IPS DF 6.9 (cell line): ENCODE data around the gene NPIPA5.
"Not testable (repeated sequence)": the region's sequence is repeated elsewhere in the genome, so short reads cannot be mapped to it uniquely, and the experiment has no call there.

Experiments
- DNase-seq: peaks from one replicate; pipeline ENCODE4 v3.0.0-alpha.2; 2013; ENCODE audit warnings: low read depth, low spot score
- H3K27ac ChIP-seq: one replicate; pipeline ENCODE4 v1.5.1; 2013; ENCODE audit warnings: low read length, control low read depth
- H3K27me3 ChIP-seq: 2 replicates; pipeline ENCODE4 v1.6.1; 2013; ENCODE audit warnings: mild to moderate bottlenecking, low read length; ENCODE audit not compliant: control insufficient read depth, insufficient read depth
- H3K36me3 ChIP-seq: 2 replicates; pipeline ENCODE4 v1.6.1; 2013; ENCODE audit warnings: low read length; ENCODE audit not compliant: control insufficient read depth, insufficient read depth
- H3K4me1 ChIP-seq: 2 replicates; pipeline ENCODE4 v1.6.1; 2013; ENCODE audit warnings: low read length; ENCODE audit not compliant: control insufficient read depth, insufficient read depth
- H3K4me3 ChIP-seq: 2 replicates; pipeline ENCODE4 v1.5.1; 2013; ENCODE audit warnings: mild to moderate bottlenecking, low read length
- H3K9me3 ChIP-seq: 2 replicates; pipeline ENCODE4 v1.6.1; 2013; ENCODE audit warnings: low read length, inconsistent platforms; ENCODE audit not compliant: control insufficient read depth, insufficient read depth
- WGBS: extraction: QIAGEN DNeasy Blood & Tissue Kit; methylation state at CpG from one replicate; pipeline ENCODE4 v1.1.7; 2013; ENCODE audit warnings: mixed read lengths, missing lambda C conversion rate; ENCODE audit not compliant: insufficient read length, insufficient coverage; 5-methylcytosine and 5-hydroxymethylcytosine counted together

The NPIPA5 gene

GRCh38 chr16:15338986-15339385 lies 39.1 kb downstream of the NPIPA5 start:
- not testable (repeated sequence) for H3K4me1 ChIP-seq, H3K4me3 ChIP-seq, H3K36me3 ChIP-seq, H3K27ac ChIP-seq, DNase-seq, H3K9me3 ChIP-seq, H3K27me3 ChIP-seq
- WGBS: no CpG with 5 or more reads among the region's 5 CpGs

- not testable (repeated sequence) for H3K36me3 ChIP-seq, H3K27ac ChIP-seq, H3K4me3 ChIP-seq, DNase-seq, H3K9me3 ChIP-seq, H3K4me1 ChIP-seq, H3K27me3 ChIP-seq
- WGBS: no CpG with 5 or more reads among the region's 7 CpGs
Observed at GRCh38 chr16:15337974-15338605, 40.0 kb downstream of the NPIPA5 start.

- not testable (repeated sequence) for H3K36me3 ChIP-seq, H3K27ac ChIP-seq, H3K4me3 ChIP-seq, H3K4me1 ChIP-seq, H3K27me3 ChIP-seq, DNase-seq, H3K9me3 ChIP-seq
- WGBS: no CpG with 5 or more reads among the region's 2 CpGs
Observed at GRCh38 chr16:15335609-15336008, 42.5 kb downstream of the NPIPA5 start.

GRCh38 chr16:15333969-15334368 lies 44.1 kb downstream of the NPIPA5 start:
- H3K9me3 ChIP-seq, H3K27ac ChIP-seq, H3K4me1 ChIP-seq, H3K27me3 ChIP-seq, H3K36me3 ChIP-seq, H3K4me3 ChIP-seq, DNase-seq: not testable (repeated sequence)
- no CpG with 5 or more reads among the region's 5 CpGs for WGBS

- not testable (repeated sequence) for H3K4me1 ChIP-seq, H3K9me3 ChIP-seq, DNase-seq, H3K27ac ChIP-seq, H3K27me3 ChIP-seq, H3K36me3 ChIP-seq, H3K4me3 ChIP-seq
- WGBS: no CpG with 5 or more reads among the region's 2 CpGs
Observed at GRCh38 chr16:15330978-15331377, 47.1 kb downstream of the NPIPA5 start.

GRCh38 chr16:15324954-15325353 lies 53.1 kb downstream of the NPIPA5 start:
- not testable (repeated sequence) for H3K4me3 ChIP-seq, H3K27ac ChIP-seq, H3K9me3 ChIP-seq, H3K36me3 ChIP-seq, H3K27me3 ChIP-seq, H3K4me1 ChIP-seq, DNase-seq
- WGBS: no CpG with 5 or more reads among the region's 4 CpGs

- H3K4me1 ChIP-seq, H3K27ac ChIP-seq, H3K27me3 ChIP-seq, H3K4me3 ChIP-seq, DNase-seq, H3K9me3 ChIP-seq, H3K36me3 ChIP-seq: not testable (repeated sequence)
- WGBS: no CpG with 5 or more reads among the region's 6 CpGs
Observed at GRCh38 chr16:15323373-15323772, 54.7 kb downstream of the NPIPA5 start.

GRCh38 chr16:15321221-15321620 lies 56.9 kb downstream of the NPIPA5 start:
- H3K27ac ChIP-seq, DNase-seq, H3K27me3 ChIP-seq, H3K36me3 ChIP-seq, H3K4me3 ChIP-seq, H3K9me3 ChIP-seq, H3K4me1 ChIP-seq: not testable (repeated sequence)
- WGBS: no CpG with 5 or more reads among the region's 2 CpGs

- DNase-seq, H3K36me3 ChIP-seq, H3K27ac ChIP-seq, H3K4me3 ChIP-seq, H3K4me1 ChIP-seq, H3K27me3 ChIP-seq, H3K9me3 ChIP-seq: not testable (repeated sequence)
- no CpG with 5 or more reads among the region's 1 CpG for WGBS
Observed at GRCh38 chr16:15314562-15314961, 63.5 kb downstream of the NPIPA5 start.
